ENCODE data around the gene TUBA8. TPM values are rescaled to one million over a fixed set of nuclear protein-coding genes. Genes with fewer than 3 reads are reported as not detected.
"Not testable (repeated sequence)": the region's sequence is repeated elsewhere in the genome, so short reads cannot be mapped to it uniquely, and the experiment has no call there.

The TUBA8 gene
- total RNA-seq, 1 experiment from 2014 or later = 0.72 TPM

- TF ChIP-seq ATF2 (CRISPR knock-in tag; IDR thresholded peaks at IDR 0.05; ENCODE audit: borderline replicate concordance, low read depth) (no peak), HMGA2 (CRISPR knock-in tag; IDR thresholded peaks at IDR 0.05) (no peak), CREM (CRISPR knock-in tag; IDR thresholded peaks at IDR 0.05) (no peak), ZBTB21 (CRISPR knock-in tag; IDR thresholded peaks at IDR 0.05; ENCODE audit: borderline replicate concordance) (no peak), NFE2L1 (CRISPR knock-in tag; IDR thresholded peaks at IDR 0.05) (no peak), CBFB (CRISPR knock-in tag; IDR thresholded peaks at IDR 0.05; ENCODE audit: low read depth) (no peak), FOXK1 (CRISPR knock-in tag; IDR thresholded peaks at IDR 0.05) (no peak), EMX1 (CRISPR knock-in tag; IDR thresholded peaks at IDR 0.05) (no peak)
Observed at GRCh38 chr22:18104566-18104965, 6.0 kb upstream of the TUBA8 start (continued).

GRCh38 chr22:18105981-18106380 lies 4.6 kb upstream of the TUBA8 start:
- CTCF ChIA-PET; H3K27ac Mint-ChIP-seq; POLR2A ChIA-PET; DNase-seq (ENCODE audit: low spot score); ATAC-seq; H3K4me1 Mint-ChIP-seq; H3K4me3 Mint-ChIP-seq: not testable (repeated sequence)
- Mint-ChIP-seq H3K27me3 (ENCODE audit: low read depth) (peaks cover 49% of the 10 kb centered on the region), H3K36me3 (peaks cover 16% of the 10 kb centered on the region), H3K9me3 (peaks cover 41% of the 10 kb centered on the region)

GRCh38 chr22:18106550-18107341 lies 3.9 kb upstream of the TUBA8 start:
- H3K4me1 Mint-ChIP-seq = peaks cover 11% of the 10 kb centered on the region
- ATAC-seq; POLR2A ChIA-PET; H3K4me3 Mint-ChIP-seq; DNase-seq (ENCODE audit: low spot score); CTCF ChIA-PET; H3K27ac Mint-ChIP-seq: not testable (repeated sequence)
- peaks cover 56% of the 10 kb centered on the region for H3K27me3 Mint-ChIP-seq (ENCODE audit: low read depth)
- H3K36me3 Mint-ChIP-seq = peaks cover 16% of the 10 kb centered on the region
- H3K9me3 Mint-ChIP-seq = peaks cover 41% of the 10 kb centered on the region

- Mint-ChIP-seq H3K4me3 (no peak overlapping the region), H3K27me3 (ENCODE audit: low read depth) (peaks cover 59% of the 10 kb centered on the region), H3K9me3 (peaks cover 41% of the 10 kb centered on the region), H3K36me3 (peaks cover 16% of the 10 kb centered on the region), H3K4me1 (peaks cover 11% of the 10 kb centered on the region), H3K27ac (no peak overlapping the region)
- ChIA-PET POLR2A (no interaction called here), CTCF (interaction anchor here (0.5 kb wide), 1 partner anchor 306 kb away, joined by 4 read pairs; no protein-coding TSS in a partner anchor)
- no peak for ATAC-seq
- TF ChIP-seq GRHL2 (CRISPR knock-in tag; IDR thresholded peaks at IDR 0.05; ENCODE audit: insufficient replicate concordance, severe bottlenecking) = no peak
- no peak for TF ChIP-seq ARID4B (CRISPR knock-in tag; IDR thresholded peaks at IDR 0.05; ENCODE audit: borderline replicate concordance)
- TF ChIP-seq OVOL2 (CRISPR knock-in tag; IDR thresholded peaks at IDR 0.05; ENCODE audit: borderline replicate concordance) = no peak
- no peak for TF ChIP-seq E2F5 (CRISPR knock-in tag; IDR thresholded peaks at IDR 0.05)
- no peak for TF ChIP-seq IRF2 (CRISPR knock-in tag; IDR thresholded peaks at IDR 0.05; ENCODE audit: borderline replicate concordance, low read depth)
- no peak for TF ChIP-seq ATF1 (CRISPR knock-in tag; IDR thresholded peaks at IDR 0.05)
- no peak for TF ChIP-seq IRF1 (CRISPR knock-in tag; IDR thresholded peaks at IDR 0.05)
- TF ChIP-seq MYBL2 (CRISPR knock-in tag; IDR thresholded peaks at IDR 0.05) = no peak
- TF ChIP-seq TEAD4 (CRISPR knock-in tag; IDR thresholded peaks at IDR 0.05) = no peak
- no peak for TF ChIP-seq E2F1 (CRISPR knock-in tag; IDR thresholded peaks at IDR 0.05)
- no peak for DNase-seq (ENCODE audit: low spot score)
Observed at GRCh38 chr22:18108187-18108586, 2.4 kb upstream of the TUBA8 start.
